ENCODE results near the gene PTPN23.

Gene PTPN23

GRCh38 chr3:47433796-47434195, 53.0 kb downstream of the PTPN23 start:
- H3K27ac ChIP-seq (ENCODE audit: low read length) = no peak overlapping the region
- H2AFZ ChIP-seq (ENCODE audit: low read length) = no peak overlapping the region

GRCh38 chr3:47434849-47435248, 54.0 kb downstream of the PTPN23 start:
- no peak for DNase-seq
- TF ChIP-seq EZH2 (optimal IDR thresholded peaks at IDR 0.05; ENCODE audit: low read depth, low read length) (no peak), CTCF (IDR thresholded peaks at IDR 0.05; ENCODE audit: low read length) (no peak), EZH2phosphoT487 (IDR thresholded peaks at IDR 0.05; ENCODE audit: low read length) (no peak)
- Histone ChIP-seq H3K9me2 (replicated peaks; ENCODE audit: insufficient read depth, low read length) (no peaks in the 10 kb centered on the region), H3K9me3 (replicated peaks; ENCODE audit: insufficient read depth, low read length) (no peaks in the 10 kb centered on the region), H3K36me3 (replicated peaks; ENCODE audit: insufficient read depth, low read length) (no peaks in the 10 kb centered on the region), H3K79me2 (ENCODE audit: low read length) (no peaks in the 10 kb centered on the region), H3F3A (ENCODE audit: insufficient read depth, low read length) (no peaks in the 10 kb centered on the region), H3K4me2 (ENCODE audit: low read depth, low read length) (no peak overlapping the region), H3K27ac (ENCODE audit: low read length) (no peak overlapping the region), H3K4me1 (ENCODE audit: low read length) (0 out of 2 replicates have a peak, but pooled peaks cover 3% of the 10 kb centered on the region), H3K4me3 (ENCODE audit: low read length) (no peak overlapping the region), H3K27me3 (replicated peaks; ENCODE audit: insufficient read depth, low read length) (no peaks in the 10 kb centered on the region), H3K9ac (ENCODE audit: low read length) (no peak overlapping the region), H4K20me1 (ENCODE audit: insufficient read depth, low read length) (no peaks in the 10 kb centered on the region), H2AFZ (ENCODE audit: low read length) (no peak overlapping the region)

More at GRCh38 chr3:47433796-47434195, 53.0 kb downstream of the PTPN23 start:
- no peaks in the 10 kb centered on the region for H3K9me3 ChIP-seq (replicated peaks; ENCODE audit: insufficient read depth, low read length)
- no peaks in the 10 kb centered on the region for H3K27me3 ChIP-seq (replicated peaks; ENCODE audit: insufficient read depth, low read length)
- H3K79me2 ChIP-seq (ENCODE audit: low read length) = no peaks in the 10 kb centered on the region
- no peak for DNase-seq
- H4K20me1 ChIP-seq (ENCODE audit: insufficient read depth, low read length) = no peaks in the 10 kb centered on the region
- TF ChIP-seq CTCF (IDR thresholded peaks at IDR 0.05; ENCODE audit: low read length) (no peak), EZH2phosphoT487 (IDR thresholded peaks at IDR 0.05; ENCODE audit: low read length) (no peak), EZH2 (optimal IDR thresholded peaks at IDR 0.05; ENCODE audit: low read depth, low read length) (no peak)
- no peaks in the 10 kb centered on the region for H3K9me2 ChIP-seq (replicated peaks; ENCODE audit: insufficient read depth, low read length)
- no peak overlapping the region for H3K9ac ChIP-seq (ENCODE audit: low read length)
- no peak overlapping the region for H3K4me2 ChIP-seq (ENCODE audit: low read depth, low read length)
- H3K4me3 ChIP-seq (ENCODE audit: low read length) = no peak overlapping the region
- H3K4me1 ChIP-seq (ENCODE audit: low read length) = 0 out of 2 replicates have a peak, but pooled peaks cover 3% of the 10 kb centered on the region
- no peaks in the 10 kb centered on the region for H3K36me3 ChIP-seq (replicated peaks; ENCODE audit: insufficient read depth, low read length)
- H3F3A ChIP-seq (ENCODE audit: insufficient read depth, low read length) = no peaks in the 10 kb centered on the region

GRCh38 chr3:47436180-47436579, 55.4 kb downstream of the PTPN23 start:
- H3K27me3 ChIP-seq (replicated peaks; ENCODE audit: insufficient read depth, low read length) = no peaks in the 10 kb centered on the region
- H3K36me3 ChIP-seq (replicated peaks; ENCODE audit: insufficient read depth, low read length) = no peaks in the 10 kb centered on the region
- H3K9ac ChIP-seq (ENCODE audit: low read length) = no peak overlapping the region
- H3K9me2 ChIP-seq (replicated peaks; ENCODE audit: insufficient read depth, low read length) = no peaks in the 10 kb centered on the region
- H3F3A ChIP-seq (ENCODE audit: insufficient read depth, low read length) = no peaks in the 10 kb centered on the region
- no peak overlapping the region for H3K4me3 ChIP-seq (ENCODE audit: low read length)
- H3K27ac ChIP-seq (ENCODE audit: low read length) = no peak overlapping the region
- no peak for TF ChIP-seq EZH2phosphoT487 (IDR thresholded peaks at IDR 0.05; ENCODE audit: low read length)
- TF ChIP-seq CTCF (IDR thresholded peaks at IDR 0.05; ENCODE audit: low read length) = no peak
- no peak for TF ChIP-seq EZH2 (optimal IDR thresholded peaks at IDR 0.05; ENCODE audit: low read depth, low read length)
- no peak overlapping the region for H3K4me2 ChIP-seq (ENCODE audit: low read depth, low read length)
- H2AFZ ChIP-seq (ENCODE audit: low read length) = no peak overlapping the region
- no peaks in the 10 kb centered on the region for H3K9me3 ChIP-seq (replicated peaks; ENCODE audit: insufficient read depth, low read length)
- DNase-seq = no peak
- H3K4me1 ChIP-seq (ENCODE audit: low read length) = 0 out of 2 replicates have a peak, but pooled peaks cover 3% of the 10 kb centered on the region
- no peaks in the 10 kb centered on the region for H3K79me2 ChIP-seq (ENCODE audit: low read length)
- H4K20me1 ChIP-seq (ENCODE audit: insufficient read depth, low read length) = no peaks in the 10 kb centered on the region
